Measurements from ENCODE around the gene TBXA2R. TPM values are rescaled to one million over a fixed set of nuclear protein-coding genes. Genes with fewer than 3 reads are reported as not detected.

TBXA2R gene
- total and polyA plus RNA-seq, 2 of the 8 experiments (the other 6 are each of a cell fraction or from before 2014, with no cell fraction given) = 0.39 to 0.50 TPM

- FAIRE-seq (no peak), DNase-seq (ENCODE audit: low read depth in 1 of 2, low spot score in 2 of 2) (no peak)
- no peak for TF ChIP-seq EGR1 (IDR thresholded peaks at IDR 0.05; ENCODE audit: borderline replicate concordance, low read depth, low read length)
- no peak for TF ChIP-seq ASH2L (IDR thresholded peaks at IDR 0.05; ENCODE audit: low read length)
- no peak for TF ChIP-seq TEAD4 (IDR thresholded peaks at IDR 0.05; ENCODE audit: low read depth, low read length)
- no peak for TF ChIP-seq BRCA1 (IDR thresholded peaks at IDR 0.05; ENCODE audit: low read depth, low read length)
- no peak for TF ChIP-seq CHD1 (IDR thresholded peaks at IDR 0.05; ENCODE audit: low read depth, low read length)
- no peak for TF ChIP-seq JUN (IDR thresholded peaks at IDR 0.05; ENCODE audit: low read depth, low read length)
- no peak for TF ChIP-seq SRF (IDR thresholded peaks at IDR 0.05; ENCODE audit: low read depth, low read length)
- no peak for TF ChIP-seq PHF8 (conservative IDR thresholded peaks at IDR 0.05; ENCODE audit: low read depth, low read length)
- TF ChIP-seq NANOG (IDR thresholded peaks at IDR 0.05; ENCODE audit: insufficient read depth, low read depth, low read length, poor library complexity, severe bottlenecking) = no peak
- no peak for TF ChIP-seq CHD2 (IDR thresholded peaks at IDR 0.05; ENCODE audit: low read length)
- TF ChIP-seq E2F6 (IDR thresholded peaks at IDR 0.05) = no peak
- TF ChIP-seq MAFK (IDR thresholded peaks at IDR 0.05; ENCODE audit: low read depth, low read length) = no peak
Measured at GRCh38 chr19:3648037-3648905, 41.6 kb upstream of the TBXA2R start.

More at GRCh38 chr19:3648037-3648905, 41.6 kb upstream of the TBXA2R start:
- no peak overlapping the region for H3K4me2 ChIP-seq (ENCODE audit: insufficient read depth in 1 of 2, low read depth in 2 of 2, low read length in 2 of 2)
- H3K23me2 ChIP-seq (ENCODE audit: low read depth, low read length) = no peaks in the 10 kb centered on the region
- no peak overlapping the region for H2BK12ac ChIP-seq (ENCODE audit: low read depth, low read length)
- no peaks in the 10 kb centered on the region for H3K79me2 ChIP-seq (ENCODE audit: control insufficient read depth in 1 of 2, insufficient read depth in 2 of 2, low read length in 2 of 2)
- no peaks in the 10 kb centered on the region for H3K9me3 ChIP-seq (ENCODE audit: insufficient read depth in 2 of 2, low read depth in 1 of 2, low read length in 1 of 2)
- H3K27me3 ChIP-seq (replicated peaks in 1 of 4; ENCODE audit: control insufficient read depth in 3 of 4, extremely low read depth in 1 of 4, insufficient read depth in 3 of 4, low read length in 3 of 4) = no peaks in the 10 kb centered on the region
- no peak overlapping the region for H3K4ac ChIP-seq (replicated peaks; ENCODE audit: insufficient read length, low read depth, low read length)
- H4K91ac ChIP-seq (replicated peaks; ENCODE audit: insufficient read length, low read length) = no peak overlapping the region
- no peaks in the 10 kb centered on the region for H3K79me1 ChIP-seq (ENCODE audit: low read depth, low read length)
- no peak overlapping the region for H2BK5ac ChIP-seq (ENCODE audit: low read depth, low read length)
- no peak overlapping the region for H2BK20ac ChIP-seq (ENCODE audit: low read length)
- CTCF ChIA-PET (ENCODE audit: partially characterized antibody) = interaction anchor here (0.6 to 1.6 kb wide), 5 partner anchors 8 to 1376 kb away, joined by 3 to 5 read pairs (median 3); partner anchors contain the start of gene GIPC3
- peaks cover 2 to 16% (median 7%) of the 10 kb centered on the region in 4 experiments; a peak in 5 of 8 replicates for H3K36me3 ChIP-seq (ENCODE audit: control insufficient read depth in 2 of 4, insufficient read depth in 4 of 4, low read length in 3 of 4)
- peaks cover 3 to 8% of the 10 kb centered on the region in 2 experiments for H4K20me1 ChIP-seq (replicated peaks in 1 of 2; ENCODE audit: control insufficient read depth in 1 of 2, insufficient read depth in 2 of 2, low read length in 2 of 2)
- no peaks in the 10 kb centered on the region for H3K4me1 ChIP-seq (replicated peaks in 1 of 4; ENCODE audit: control insufficient read depth in 3 of 4, insufficient read depth in 4 of 4, low read length in 3 of 4)
- POLR2A ChIA-PET (ENCODE audit: partially characterized antibody) = interaction anchor here (0.7 to 1.0 kb wide), 3 partner anchors 12 to 114 kb away, joined by 3 to 4 read pairs (median 3); no protein-coding TSS in a partner anchor
- H2BK120ac ChIP-seq (replicated peaks; ENCODE audit: low read depth, low read length) = no peak overlapping the region
- H3K9ac ChIP-seq (replicated peaks in 1 of 4; ENCODE audit: extremely low read depth in 1 of 4, low read depth in 3 of 4, low read length in 3 of 4) = no peak overlapping the region
- 92% methylated on average over 25 of the region's 33 CpGs; no CpG with 5 or more reads in 1 of the 2 experiments for WGBS, 2 experiments (ENCODE audit: extremely low coverage in 1 of 2, insufficient coverage in 1 of 2, insufficient read length in 1 of 2, insufficient replicate concordance in 2 of 2, low coverage in 1 of 2, low lambda C conversion rate in 2 of 2, missing lambda C conversion rate in 1 of 2)
- H3K4me3 ChIP-seq (ENCODE audit: extremely low read depth in 1 of 4, insufficient read depth in 2 of 4, low read depth in 3 of 4, low read length in 4 of 4) = no peak overlapping the region
- H4K8ac ChIP-seq (ENCODE audit: extremely low read depth, insufficient read depth, low read length) = no peak overlapping the region
- H3K56ac ChIP-seq (replicated peaks; ENCODE audit: insufficient read length, low read depth, low read length) = no peak overlapping the region
- H3K27ac ChIP-seq (ENCODE audit: low read depth, low read length) = no peak overlapping the region
- no peak overlapping the region for H3K18ac ChIP-seq (ENCODE audit: extremely low read depth, low read length)
- no peak overlapping the region for H2BK15ac ChIP-seq (ENCODE audit: low read length)
- no peak overlapping the region for H3K14ac ChIP-seq (ENCODE audit: insufficient read length)
- no peak overlapping the region for H4K5ac ChIP-seq (ENCODE audit: insufficient read length, low read depth, low read length)
- H2AK5ac ChIP-seq (ENCODE audit: low read depth, low read length) = no peak overlapping the region
- H2AFZ ChIP-seq (ENCODE audit: low read length) = no peak overlapping the region
- H3K23ac ChIP-seq (ENCODE audit: insufficient read length) = no peak overlapping the region
